Mucosa of gallbladder (tissue), 1 donor: ENCODE results near the gene CD19. TPM values are rescaled to one million over a fixed set of nuclear protein-coding genes. Genes with fewer than 3 reads are reported as not detected.
"Not testable (repeated sequence)": the region's sequence is repeated elsewhere in the genome, so short reads cannot be mapped to it uniquely, and the experiment has no call there.

ENCODE experiments used
- DNase-seq: peaks from one replicate; pipeline ENCODE4 v3.0.0-alpha.2; 2020; ENCODE audit warnings: low spot score
- total RNA-seq: library from RNA; stranded (reverse); gene quantifications from one replicate; pipeline ENCODE4 v1.2.1, GENCODE V29; 2021
- donor health status: DM: no; HTN: no; CAD: no.

The CD19 gene
- total RNA-seq, 1 donor from 2014 or later = 1.4 TPM

DNA sequence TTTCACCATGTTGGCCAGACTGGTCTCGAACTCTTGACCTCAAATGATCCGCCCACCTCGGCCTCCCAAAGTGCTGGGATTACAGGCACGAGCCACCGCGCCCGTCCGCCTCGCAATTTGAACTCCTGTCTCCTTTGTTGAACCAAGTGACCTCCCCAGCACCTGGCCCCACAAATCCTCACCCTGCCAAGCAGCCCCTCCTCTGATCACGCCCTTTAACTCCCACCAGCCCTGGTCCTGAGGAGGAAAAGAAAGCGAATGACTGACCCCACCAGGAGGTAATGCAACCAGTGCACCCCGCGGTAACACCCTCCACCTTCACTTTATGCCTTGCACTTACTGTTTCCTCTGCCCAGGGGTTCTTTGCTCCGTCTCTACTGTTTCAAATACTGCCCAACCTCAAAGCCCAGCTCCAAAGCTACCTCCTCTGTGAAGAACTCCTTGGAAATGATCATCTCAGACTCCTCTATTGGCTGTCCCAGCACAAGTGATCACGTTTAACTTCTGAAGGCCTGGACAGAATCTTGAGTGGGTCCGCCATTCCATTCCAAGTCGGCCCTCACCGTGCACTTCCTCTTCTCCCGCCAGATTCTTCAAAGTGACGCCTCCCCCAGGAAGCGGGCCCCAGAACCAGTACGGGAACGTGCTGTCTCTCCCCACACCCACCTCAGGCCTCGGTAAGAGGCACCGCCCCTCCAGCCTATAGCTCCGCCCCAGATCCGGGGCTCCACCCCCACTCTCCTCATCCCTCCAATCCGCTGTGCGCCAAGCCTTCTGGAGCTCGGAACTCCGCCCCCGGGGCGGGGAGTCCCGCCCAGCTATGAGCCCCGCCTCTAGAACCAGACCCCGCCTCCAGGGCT, 4.4 kb downstream of the CD19 start:
- DNase-seq = peak; percentile 88

DNA sequence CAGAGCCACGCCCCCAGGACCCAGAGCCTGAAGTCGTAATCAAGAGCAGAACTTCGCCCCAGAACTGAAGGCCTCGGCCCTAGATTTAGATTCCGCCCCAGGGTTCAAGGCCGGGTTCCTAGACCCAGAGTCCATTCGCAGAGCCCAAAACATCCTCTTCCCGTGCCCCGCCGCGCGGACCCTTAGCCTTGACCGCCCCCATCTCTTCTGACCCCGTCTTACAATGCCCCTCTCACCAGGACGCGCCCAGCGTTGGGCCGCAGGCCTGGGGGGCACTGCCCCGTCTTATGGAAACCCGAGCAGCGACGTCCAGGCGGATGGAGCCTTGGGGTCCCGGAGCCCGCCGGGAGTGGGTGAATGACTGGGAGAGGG, 5.0 kb downstream of the CD19 start:
- no peak for DNase-seq

DNA sequence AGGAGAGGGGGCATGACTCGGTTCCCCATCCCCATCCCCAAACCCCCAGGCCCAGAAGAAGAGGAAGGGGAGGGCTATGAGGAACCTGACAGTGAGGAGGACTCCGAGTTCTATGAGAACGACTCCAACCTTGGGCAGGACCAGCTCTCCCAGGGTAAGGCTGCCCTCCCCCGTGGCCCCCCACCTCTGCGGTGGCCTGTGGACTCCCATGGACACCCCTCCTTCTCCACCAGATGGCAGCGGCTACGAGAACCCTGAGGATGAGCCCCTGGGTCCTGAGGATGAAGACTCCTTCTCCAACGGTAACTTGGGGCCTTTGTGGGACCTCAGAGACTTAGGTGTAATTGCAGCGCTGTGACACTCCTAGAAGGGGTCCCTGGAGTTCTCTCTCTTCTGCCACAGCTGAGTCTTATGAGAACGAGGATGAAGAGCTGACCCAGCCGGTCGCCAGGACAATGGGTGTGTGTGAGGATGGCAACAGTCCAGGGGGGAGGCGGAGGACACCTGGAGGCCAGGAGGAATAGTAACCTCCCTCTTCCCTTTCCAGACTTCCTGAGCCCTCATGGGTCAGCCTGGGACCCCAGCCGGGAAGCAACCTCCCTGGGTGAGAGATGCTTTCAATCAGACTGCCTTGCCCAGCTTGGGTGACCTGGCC, 5.6 kb downstream of the CD19 start:
- no peak for DNase-seq

DNA sequence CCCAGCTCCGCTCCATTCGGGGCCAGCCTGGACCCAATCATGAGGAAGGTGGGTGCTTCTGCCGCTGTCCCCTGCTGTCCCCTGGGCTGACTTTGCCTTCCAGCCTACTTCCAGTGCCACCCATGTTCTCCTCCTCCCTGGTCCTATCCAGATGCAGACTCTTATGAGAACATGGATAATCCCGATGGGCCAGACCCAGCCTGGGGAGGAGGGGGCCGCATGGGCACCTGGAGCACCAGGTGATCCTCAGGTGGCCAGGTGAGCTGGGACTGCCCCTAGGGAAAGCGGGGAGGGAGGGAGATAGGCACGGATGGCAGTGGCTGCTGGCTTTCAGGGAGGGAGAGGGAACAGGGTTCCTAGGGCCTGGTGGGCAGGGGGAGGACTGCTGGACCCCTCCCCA, 7.0 kb downstream of the CD19 start:
- no peak for DNase-seq

DNA sequence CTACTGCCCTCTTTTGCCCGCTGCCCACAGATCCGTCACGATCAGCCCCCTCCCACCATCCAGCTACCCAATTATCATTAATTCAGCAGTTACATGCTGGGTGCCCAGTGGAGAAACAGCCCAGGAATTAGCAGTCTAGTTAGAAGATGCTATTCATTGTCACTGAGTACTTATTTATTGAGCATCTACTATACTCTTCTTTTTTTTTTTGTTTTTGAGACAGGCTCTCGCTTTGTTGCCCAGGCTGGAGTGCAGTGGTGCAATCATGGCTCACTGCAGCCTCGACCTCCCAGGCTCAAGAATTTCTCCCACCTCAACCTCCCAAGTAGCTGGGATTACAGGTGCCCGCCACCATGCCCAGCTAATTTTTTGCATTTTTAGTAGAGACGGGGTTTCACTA, 8.1 kb downstream of the CD19 start:
- not testable (repeated sequence) for DNase-seq

DNA sequence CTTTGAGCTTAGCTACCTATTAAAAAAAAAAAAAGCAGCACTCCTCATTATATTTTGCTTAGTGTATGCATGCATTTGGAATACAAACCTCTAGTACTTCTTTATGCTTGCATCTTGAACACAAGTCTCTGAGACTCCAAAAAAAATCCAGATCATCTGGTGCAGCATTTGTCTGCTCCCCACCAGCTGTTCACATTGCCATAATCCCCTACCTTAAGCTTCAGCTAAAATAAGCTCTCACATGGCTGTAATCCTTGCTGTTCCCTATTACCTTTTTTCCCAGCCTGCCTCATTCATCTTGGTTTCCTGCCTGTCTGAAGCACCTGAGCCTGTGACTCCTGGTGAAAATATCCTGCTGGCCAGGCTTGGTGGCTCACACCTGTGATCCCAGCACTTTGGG, 11.5 kb downstream of the CD19 start:
- DNase-seq = no peak

DNA sequence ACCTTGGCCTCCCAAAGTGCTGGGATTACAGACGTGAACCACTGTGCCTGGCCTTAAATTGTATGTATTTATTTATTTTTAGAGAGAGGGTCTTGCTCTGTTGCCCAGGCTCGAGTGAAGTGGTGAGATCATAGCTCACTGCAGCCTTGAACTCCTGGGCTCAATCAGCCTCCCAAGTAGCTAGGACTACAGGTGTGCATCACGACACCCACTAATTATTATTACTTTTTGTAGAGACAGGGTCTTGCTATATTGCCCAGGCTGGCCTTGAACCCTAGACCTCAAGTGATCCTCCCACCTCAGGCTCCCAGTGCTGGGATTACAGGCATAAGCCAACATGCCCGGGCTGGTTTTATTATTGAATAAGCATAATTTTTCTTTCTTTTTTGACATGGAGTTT, 14.9 kb downstream of the CD19 start:
- no peak for DNase-seq

DNA sequence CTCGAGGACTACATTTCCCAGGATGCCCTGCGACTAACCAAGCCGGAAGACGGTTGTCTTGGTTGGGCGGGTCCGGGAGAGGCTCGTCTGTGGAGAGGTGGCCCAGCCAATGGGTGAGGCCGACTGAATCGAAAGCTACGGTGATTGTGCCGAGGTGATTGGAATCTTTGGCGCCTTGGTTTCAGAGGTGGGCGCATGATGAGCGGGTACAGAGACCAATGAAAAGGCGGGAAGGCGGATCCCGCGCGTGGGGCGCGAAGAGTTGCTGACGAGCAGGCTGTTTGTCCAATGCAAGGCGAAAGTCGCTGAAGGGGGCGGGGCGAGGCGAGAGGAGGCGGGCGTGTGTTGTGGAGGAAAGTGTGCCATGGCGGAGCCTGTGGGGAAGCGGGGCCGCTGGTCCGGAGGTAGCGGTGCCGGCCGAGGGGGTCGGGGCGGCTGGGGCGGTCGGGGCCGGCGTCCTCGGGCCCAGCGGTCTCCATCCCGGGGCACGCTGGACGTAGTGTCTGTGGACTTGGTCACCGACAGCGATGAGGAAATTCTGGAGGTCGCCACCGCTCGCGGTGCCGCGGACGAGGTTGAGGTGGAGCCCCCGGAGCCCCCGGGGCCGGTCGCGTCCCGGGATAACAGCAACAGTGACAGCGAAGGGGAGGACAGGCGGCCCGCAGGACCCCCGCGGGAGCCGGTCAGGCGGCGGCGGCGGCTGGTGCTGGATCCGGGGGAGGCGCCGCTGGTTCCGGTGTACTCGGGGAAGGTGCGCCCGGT, 19.1 kb downstream of the CD19 start, which contains the start of gene NFATC2IP:
Gene NFATC2IP, plus strand, starts transcription at position 290 of the 762 bp plus-strand sequence. Its CDS starts 75 bp downstream, at position 365.
- DNase-seq = peak; percentile 100

DNA sequence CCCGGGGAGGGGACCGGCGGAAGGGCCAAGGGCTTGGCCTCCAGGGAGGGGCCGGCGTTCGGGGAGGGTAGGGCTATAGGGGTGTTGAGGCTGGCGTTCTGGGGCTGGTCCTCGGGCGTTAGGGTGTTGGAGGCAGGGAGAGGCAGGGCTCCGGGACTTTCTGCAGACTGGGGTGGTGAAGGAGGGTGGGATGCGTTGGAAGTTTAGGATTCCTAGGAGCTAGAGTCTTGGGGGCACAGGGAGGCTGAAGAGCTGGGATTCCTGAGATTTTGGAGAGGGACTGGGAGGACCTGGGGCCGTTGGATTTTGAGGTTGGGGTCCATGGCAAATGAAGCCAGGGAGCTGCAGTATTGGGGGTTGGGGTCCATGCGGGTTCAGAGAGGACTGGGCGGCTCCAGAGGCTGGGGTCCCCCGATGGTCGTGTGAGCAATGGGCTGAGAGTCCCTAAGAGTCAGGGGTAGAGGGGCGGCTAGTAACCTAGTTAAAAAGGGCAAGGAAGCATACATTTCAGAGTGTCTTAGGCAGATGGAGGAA, 19.7 kb downstream of the CD19 start:
- no peak for DNase-seq

DNA sequence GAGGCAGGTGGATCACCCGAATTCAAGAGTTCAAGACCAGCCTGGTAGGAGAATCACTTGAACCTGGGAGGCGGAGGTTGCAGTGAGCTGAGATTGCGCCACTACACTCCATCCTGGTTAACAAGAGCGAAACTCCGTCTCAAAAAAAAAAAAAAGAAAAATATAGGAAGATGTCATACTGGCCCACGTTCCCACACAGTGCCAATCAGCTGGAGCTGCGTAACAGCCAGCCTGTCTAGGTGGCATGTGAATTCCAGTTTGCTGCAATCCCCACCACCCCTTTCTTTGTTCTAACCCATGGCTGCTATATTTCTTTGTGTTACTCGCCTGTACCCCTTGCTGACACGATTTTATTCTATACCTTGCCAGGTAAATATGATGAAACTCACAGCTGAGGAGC, 26.4 kb downstream of the CD19 start:
- DNase-seq = no peak

DNA sequence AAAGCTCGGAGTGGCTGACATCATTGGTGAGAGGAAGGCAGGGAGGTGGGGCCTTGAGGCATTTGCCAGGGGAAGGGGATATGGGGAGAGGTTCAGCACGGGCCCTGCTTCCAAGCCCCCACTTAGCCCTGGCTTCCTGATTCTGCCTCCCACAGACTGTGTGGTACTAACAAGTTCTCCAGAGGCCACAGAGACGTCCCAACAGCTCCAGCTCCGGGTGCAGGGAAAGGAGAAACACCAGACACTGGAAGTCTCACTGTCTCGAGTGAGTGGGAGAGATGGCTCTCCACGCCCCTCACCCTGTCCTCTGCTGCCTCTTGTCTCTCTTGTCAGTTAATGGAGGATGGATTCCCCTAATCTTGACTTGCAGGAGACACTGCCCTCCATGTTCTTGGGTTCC, 27.1 kb downstream of the CD19 start:
- DNase-seq = no peak

DNA sequence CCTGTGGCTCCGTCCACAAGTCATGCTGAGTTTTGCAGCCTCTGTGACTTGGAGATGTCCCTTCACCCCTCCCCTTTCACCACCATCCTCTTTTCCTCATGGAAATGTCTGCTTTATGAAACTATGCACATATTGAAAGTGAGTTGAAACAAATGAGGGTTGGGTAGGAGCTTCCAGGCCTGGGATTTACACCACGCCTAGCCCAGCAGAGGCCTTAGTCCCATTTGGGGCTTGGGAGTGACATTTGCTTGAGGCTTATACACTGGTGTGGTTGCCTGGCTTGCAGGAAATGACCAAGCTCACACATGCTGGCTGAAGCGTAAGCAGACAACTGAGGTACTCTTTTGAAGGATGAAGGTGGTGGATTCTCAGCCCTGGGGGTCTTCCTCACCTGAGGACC, 32.3 kb downstream of the CD19 start:
- no peak for DNase-seq

DNA sequence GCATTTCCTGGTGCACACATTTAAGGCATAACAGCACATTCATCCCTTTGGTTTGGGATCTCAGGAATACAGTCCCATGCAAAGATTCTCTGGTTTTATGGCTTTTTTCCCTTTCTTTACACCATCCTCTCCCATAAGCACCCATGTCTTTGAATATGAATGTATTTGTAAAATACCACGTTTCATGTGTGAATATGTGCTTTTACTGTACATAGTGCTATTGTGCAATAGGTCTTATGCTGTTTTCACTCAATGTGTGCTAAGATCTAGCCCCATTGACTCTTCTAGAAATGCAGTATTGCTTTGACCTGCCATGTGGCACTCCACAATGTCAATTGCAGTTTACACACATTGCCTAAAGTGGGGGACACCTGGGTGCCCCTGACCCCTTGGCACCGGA, 32.7 kb downstream of the CD19 start:
- no peak for DNase-seq

DNA sequence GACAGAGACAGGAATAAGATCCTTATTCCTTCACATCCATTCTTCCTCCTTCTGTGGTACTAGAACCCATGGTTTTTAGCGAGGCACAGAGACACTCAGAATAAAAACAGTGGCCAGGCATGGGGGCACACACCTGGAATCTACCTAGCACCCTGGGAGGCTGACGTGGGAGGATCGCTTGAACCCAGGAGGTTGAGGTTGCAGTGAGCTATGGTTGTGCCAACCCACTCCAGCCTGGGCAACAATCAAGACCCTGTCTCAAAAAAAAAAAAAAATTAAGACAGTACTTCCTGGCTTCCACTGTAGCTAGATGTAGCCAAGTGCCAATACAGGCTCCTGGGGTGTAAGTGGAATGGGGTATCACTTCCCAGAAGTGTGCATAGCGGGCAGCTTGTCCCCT, 35.4 kb downstream of the CD19 start:
- no peak for DNase-seq

DNA sequence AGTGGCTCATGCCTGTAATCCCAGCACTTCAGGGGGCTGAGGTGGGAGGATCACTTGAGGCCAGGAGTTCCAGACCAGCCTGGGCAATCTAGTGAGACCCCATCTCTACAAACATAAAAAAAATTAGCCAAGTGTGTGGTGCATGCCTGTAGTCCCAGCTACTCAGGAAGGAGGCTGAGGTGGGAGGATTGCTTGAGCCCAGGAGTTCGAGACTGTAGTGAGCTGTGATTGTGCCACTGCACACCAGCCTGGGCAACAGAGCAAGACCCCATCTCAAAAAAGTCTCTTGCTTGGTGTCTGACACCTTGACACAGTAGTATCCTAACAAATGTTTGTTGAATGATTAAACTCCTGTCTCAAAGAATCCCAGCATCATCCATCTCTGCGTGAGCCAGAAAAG, 37.9 kb downstream of the CD19 start:
- not testable (repeated sequence) for DNase-seq

DNA sequence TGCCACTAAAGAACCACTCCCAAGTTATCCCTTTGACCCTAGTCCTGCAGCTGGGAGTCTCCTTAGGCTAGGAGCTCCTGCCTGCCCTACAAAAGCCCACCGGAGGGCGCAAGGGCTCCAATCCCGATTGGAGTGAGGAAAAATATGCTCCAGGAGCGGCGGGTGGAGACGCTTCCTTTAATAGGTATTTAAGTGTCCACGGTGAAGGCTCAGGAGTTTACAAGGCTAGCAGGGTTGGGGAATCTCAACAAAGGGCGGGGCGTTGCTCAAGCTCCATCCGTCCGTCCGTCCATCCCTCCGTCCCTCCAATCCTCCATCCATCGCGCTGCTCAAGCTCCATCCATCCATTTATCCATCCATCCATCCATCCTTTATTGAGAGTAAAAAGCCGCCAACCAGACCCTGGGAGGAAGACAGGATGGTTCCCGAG, 42.3 kb downstream of the CD19 start:
- DNase-seq = peak; percentile 37

DNA sequence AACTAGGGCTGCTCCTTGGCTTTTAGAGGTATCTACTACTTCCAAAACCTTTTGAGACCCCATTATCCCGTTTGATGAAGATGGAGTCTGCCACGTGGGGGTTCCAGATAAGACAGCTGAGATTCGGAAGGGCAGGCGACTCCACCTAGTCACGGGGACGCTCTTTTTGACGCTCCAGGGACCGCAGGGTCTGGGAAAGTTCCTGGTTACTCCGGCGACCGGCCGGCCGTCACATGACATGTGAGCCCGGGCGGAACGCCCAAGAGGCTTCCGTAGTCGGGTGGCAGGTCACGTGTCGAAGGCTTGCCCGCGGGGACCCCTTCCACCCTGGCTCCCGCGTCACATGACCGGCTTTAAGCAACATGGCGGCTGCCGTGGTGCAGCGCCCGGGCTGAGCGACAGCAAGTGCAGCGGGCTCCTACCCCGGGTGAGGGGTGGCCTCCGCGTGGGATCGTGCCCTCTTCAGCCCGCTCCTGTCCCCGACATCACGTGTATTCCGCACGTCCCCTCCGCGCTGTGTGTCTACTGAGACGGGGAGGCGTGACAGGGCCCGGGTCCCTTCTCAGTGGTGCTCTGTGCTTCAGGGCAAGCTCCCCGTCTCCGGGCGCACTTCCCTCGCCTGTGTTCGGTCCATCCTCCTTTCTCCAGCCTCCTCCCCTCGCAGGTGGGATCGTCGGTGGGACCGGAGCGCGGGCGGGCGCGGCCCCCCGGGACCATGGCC, 42.8 kb downstream of the CD19 start, which contains the start of gene SPNS1:
Gene SPNS1, plus strand, starts transcription at position 342 of the 721 bp plus-strand sequence. Its CDS starts 374 bp downstream, at position 716.
- peak; percentile 98 for DNase-seq

DNA sequence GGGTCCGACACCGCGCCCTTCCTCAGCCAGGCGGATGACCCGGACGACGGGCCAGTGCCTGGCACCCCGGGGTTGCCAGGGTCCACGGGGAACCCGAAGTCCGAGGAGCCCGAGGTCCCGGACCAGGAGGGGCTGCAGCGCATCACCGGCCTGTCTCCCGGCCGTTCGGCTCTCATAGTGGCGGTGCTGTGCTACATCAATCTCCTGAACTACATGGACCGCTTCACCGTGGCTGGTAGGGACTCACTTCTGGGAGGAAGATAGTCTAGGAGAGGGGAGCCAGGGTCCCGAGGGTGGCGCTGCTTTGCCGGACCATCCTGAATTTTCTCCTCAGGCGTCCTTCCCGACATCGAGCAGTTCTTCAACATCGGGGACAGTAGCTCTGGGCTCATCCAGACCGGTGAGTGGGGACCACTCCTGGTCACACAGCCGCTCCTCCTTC, 43.4 kb downstream of the CD19 start:
- DNase-seq = no peak

DNA sequence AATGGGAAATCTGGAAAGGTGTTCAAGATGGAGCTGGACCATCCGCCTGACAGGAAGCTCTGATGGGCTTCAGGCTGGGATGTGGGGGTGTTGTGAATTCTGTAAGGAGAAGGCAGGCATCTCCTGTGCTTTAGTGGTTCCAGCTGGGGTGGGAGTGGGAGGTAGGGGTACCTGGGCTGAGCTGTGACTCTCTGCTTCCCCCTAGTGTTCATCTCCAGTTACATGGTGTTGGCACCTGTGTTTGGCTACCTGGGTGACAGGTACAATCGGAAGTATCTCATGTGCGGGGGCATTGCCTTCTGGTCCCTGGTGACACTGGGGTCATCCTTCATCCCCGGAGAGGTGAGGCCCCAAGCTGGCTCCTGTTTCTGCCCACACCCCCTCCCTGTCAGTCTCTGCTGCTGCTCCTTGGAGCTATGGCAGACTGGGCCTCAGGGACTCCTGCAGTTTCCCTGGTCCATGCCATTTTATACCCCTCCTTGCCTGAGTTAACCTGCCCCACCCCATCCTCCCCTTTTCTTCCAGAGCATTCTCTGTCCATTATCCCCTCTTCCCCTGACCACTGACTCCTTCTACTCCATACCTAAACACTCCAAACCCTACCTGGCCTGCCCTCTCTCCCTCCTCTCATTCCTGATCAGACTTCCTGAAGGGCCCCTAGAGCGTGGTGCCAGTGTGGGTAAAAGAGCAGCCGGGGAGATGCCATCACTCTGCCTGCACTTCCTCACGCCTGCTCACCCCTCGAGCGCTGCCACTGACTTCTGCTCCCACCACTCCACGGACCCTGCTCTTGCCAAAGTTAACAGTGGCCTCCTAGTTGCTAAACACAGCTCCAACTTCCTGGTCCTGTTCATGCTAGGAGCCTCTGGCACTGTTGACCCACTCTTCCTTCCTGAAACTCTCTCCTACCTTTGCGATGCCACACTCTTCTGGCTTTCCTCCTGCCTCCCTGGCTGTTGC, 46.2 kb downstream of the CD19 start:
- no peak for DNase-seq

DNA sequence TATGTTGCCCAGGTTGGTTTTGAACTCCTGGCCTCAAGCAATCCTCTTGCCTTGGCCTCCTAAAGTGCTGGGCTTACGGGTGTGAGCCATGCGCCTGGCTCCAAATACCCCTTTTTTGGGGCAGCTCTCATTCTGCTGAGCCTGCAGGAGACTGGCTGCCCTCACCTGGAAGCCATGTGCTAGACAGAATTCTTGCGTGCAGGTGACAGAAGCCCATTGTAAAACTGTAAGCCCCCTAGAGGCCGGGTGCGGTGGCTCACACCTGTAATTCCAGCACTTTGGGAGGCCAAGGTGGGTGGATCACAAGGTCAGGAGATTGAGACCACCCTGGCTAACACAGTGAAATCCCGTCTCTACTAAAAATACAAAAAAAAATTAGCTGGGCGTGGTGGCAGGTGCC, 48.6 kb downstream of the CD19 start:
- DNase-seq = not testable (repeated sequence)
